Liver (tissue), 9 donors: Measurements from ENCODE around the gene LHFPL6. TPM values are rescaled to one million over a fixed set of nuclear protein-coding genes. Genes with fewer than 3 reads are reported as not detected.

Source experiments
- DNase-seq: peaks from one replicate; pipeline ENCODE4 v3.0.0-alpha.2; 2017; ENCODE audit warnings: low spot score
- H3K27ac ChIP-seq, 2 donors: one replicate each; pipeline ENCODE4 v1.7.0; 2013; ENCODE audit warnings: inconsistent platforms in 2 of 2, low read length in 2 of 2, control low read depth in 1 of 2, low read depth in 1 of 2, mild to moderate bottlenecking in 1 of 2
- H3K27me3 ChIP-seq, 4 donors: one replicate each; pipeline versions ENCODE4 v1.6.1 to v1.7.0; 2013; ENCODE audit warnings: low read length in 3 of 4, inconsistent platforms in 1 of 4, mild to moderate bottlenecking in 1 of 4, moderate library complexity in 1 of 4; ENCODE audit not compliant: control insufficient read depth in 4 of 4, insufficient read depth in 4 of 4
- H3K36me3 ChIP-seq, 4 donors: one replicate each; pipeline versions ENCODE4 v1.6.1 to v1.7.0; 2013; ENCODE audit warnings: low read length in 3 of 4, mild to moderate bottlenecking in 3 of 4, low read depth in 1 of 4, moderate library complexity in 1 of 4; ENCODE audit not compliant: control insufficient read depth in 4 of 4, insufficient read depth in 3 of 4
- H3K4me1 ChIP-seq, 4 donors: one replicate each; pipeline versions ENCODE4 v1.6.1 to v1.7.0; 2013; ENCODE audit warnings: low read length in 3 of 4, mild to moderate bottlenecking in 3 of 4, moderate library complexity in 1 of 4; ENCODE audit not compliant: control insufficient read depth in 4 of 4, insufficient read depth in 4 of 4
- H3K4me3 ChIP-seq, 3 donors: one replicate each; pipeline versions ENCODE4 v1.6.1 to v1.7.0; 2013; ENCODE audit warnings: low read length in 3 of 3, control low read depth in 1 of 3, low read depth in 1 of 3, mild to moderate bottlenecking in 1 of 3
- H3K9ac ChIP-seq, 2 donors: one replicate each; pipeline ENCODE4 v1.7.0; 2013; ENCODE audit warnings: low read length in 2 of 2, mild to moderate bottlenecking in 2 of 2, moderate library complexity in 2 of 2, control low read depth in 1 of 2, low read depth in 1 of 2
- H3K9me3 ChIP-seq, 4 donors: one replicate each; pipeline versions ENCODE4 v1.6.1 to v1.7.0; 2013; ENCODE audit warnings: low read length in 3 of 4; ENCODE audit not compliant: control insufficient read depth in 4 of 4
- ATF3 ChIP-seq: IDR thresholded peaks from 2 replicates; pipeline ENCODE4 v1.6.1; 2016; ENCODE audit warnings: antibody characterized with exemption
- CTCF ChIP-seq: fragments of 150-350 bp; IDR thresholded peaks from 2 replicates; pipeline ENCODE4 v1.5.1; 2017; ENCODE audit warnings: improper control_type of control experiment, low read depth, low read length; ENCODE audit not compliant: missing input control
- FOXA2 ChIP-seq: IDR thresholded peaks from 2 replicates; pipeline ENCODE4 v1.6.1; 2016; ENCODE audit warnings: antibody characterized with exemption
- GABPA ChIP-seq, 2 donors: IDR thresholded peaks in 1 of 2; conservative IDR thresholded peaks in 1 of 2; 2 replicates each; pipeline ENCODE4 v1.6.1; 2016; ENCODE audit warnings: antibody characterized with exemption in 2 of 2, mild to moderate bottlenecking in 1 of 2, moderate library complexity in 1 of 2
- HNF4G ChIP-seq: IDR thresholded peaks from 2 replicates; pipeline ENCODE4 v1.6.1; 2016; ENCODE audit warnings: antibody characterized with exemption
- JUND ChIP-seq, 2 donors: IDR thresholded peaks; 2 replicates each; pipeline ENCODE4 v1.6.1; 2016; ENCODE audit warnings: antibody characterized with exemption in 2 of 2
- MAX ChIP-seq: IDR thresholded peaks from 2 replicates; pipeline ENCODE4 v1.6.1; 2016; ENCODE audit warnings: antibody characterized with exemption
- NR2F2 ChIP-seq: IDR thresholded peaks from 2 replicates; pipeline ENCODE4 v1.6.1; 2016; ENCODE audit warnings: antibody characterized with exemption
- RAD21 ChIP-seq, 2 donors: IDR thresholded peaks; 2 replicates each; pipeline ENCODE4 v1.6.1; 2016; ENCODE audit warnings: antibody characterized with exemption in 2 of 2, mild to moderate bottlenecking in 2 of 2
- REST ChIP-seq: IDR thresholded peaks from 2 replicates; pipeline ENCODE4 v1.6.1; 2016; ENCODE audit warnings: antibody characterized with exemption, mild to moderate bottlenecking
- RXRA ChIP-seq, 2 donors: IDR thresholded peaks; 2 replicates each; pipeline ENCODE4 v1.6.1; 2017 to 2018; ENCODE audit warnings: antibody characterized with exemption in 2 of 2, mild to moderate bottlenecking in 1 of 2
- TAF1 ChIP-seq: conservative IDR thresholded peaks from 2 replicates; pipeline ENCODE4 v1.6.1; 2016; ENCODE audit warnings: antibody characterized with exemption, mild to moderate bottlenecking
- YY1 ChIP-seq: IDR thresholded peaks from 2 replicates; pipeline ENCODE4 v1.6.1; 2016; ENCODE audit warnings: antibody characterized with exemption, mild to moderate bottlenecking
- ZBTB33 ChIP-seq: IDR thresholded peaks from 2 replicates; pipeline ENCODE4 v1.6.1; 2016; ENCODE audit warnings: antibody characterized with exemption
- WGBS: extraction: QIAGEN DNeasy Blood & Tissue Kit; methylation state at CpG from one replicate; pipeline ENCODE4 v1.1.7; 2013; 5-methylcytosine and 5-hydroxymethylcytosine counted together
- polyA plus RNA-seq, 2 donors: library from polyadenylated mRNA; stranded (reverse) in 1 of 2; unstranded in 1 of 2; fragments of 200-250 nt in 1 of 2; fragments of >200 nt in 1 of 2; fragmentation: Nextera tagmentation in 1 of 2; extraction: Ambion mirVana in 1 of 2; gene quantifications; one replicate each; pipeline versions ENCODE4 v1.2.1 to v1.2.3, GENCODE V29; 2013 to 2015
- total RNA-seq, 2 donors: library from RNA; depleted of rRNA; stranded (reverse); fragments of >200 nt; gene quantifications; one replicate each; pipeline ENCODE4 v1.2.3, GENCODE V29; 2014
- donor health status: healthy.
- donor health status: healthy.
- donor health status: healthy.
- donor health status: healthy.
- donor health status: healthy.

Gene LHFPL6
- total and polyA plus RNA-seq, 4 donors, result 2.6 to 8.3 (median 5.5) TPM

GRCh38 chr13:39590466-39591036 is 12.4 kb downstream of the LHFPL6 start (continued):
- TF ChIP-seq CTCF (no peak), YY1 (no peak), NR2F2 (no peak), HNF4G (no peak)

- TF ChIP-seq REST (no peak), JUND (IDR thresholded peaks at IDR 0.05) (no peak), FOXA2 (no peak), NR2F2 (no peak), YY1 (no peak), ZBTB33 (no peak), GABPA (IDR thresholded peaks at IDR 0.05 in 1 of 2, conservative IDR thresholded peaks at IDR 0.05 in 1 of 2) (no peak), RAD21 (IDR thresholded peaks at IDR 0.05) (no peak), RXRA (IDR thresholded peaks at IDR 0.05) (no peak), TAF1 (no peak), MAX (no peak), ATF3 (no peak)
- WGBS, result 69% methylated on average over 2 of the region's 2 CpGs
- no peaks in the 10 kb centered on the region for H3K27me3 ChIP-seq
- no peak overlapping the region for H3K27ac ChIP-seq
- H3K4me3 ChIP-seq, result no peak overlapping the region
- H3K9me3 ChIP-seq, result no peaks in the 10 kb centered on the region
- no peak overlapping the region for H3K9ac ChIP-seq
- H3K4me1 ChIP-seq, result no peaks in the 10 kb centered on the region
- no peak for DNase-seq
- no peaks in the 10 kb centered on the region for H3K36me3 ChIP-seq
These were observed 14.6 kb downstream of the LHFPL6 start for GRCh38 chr13:39588384-39588783.
